Tibial nerve (tissue), 4 donors: ENCODE data around the gene ASH1L.

Source experiments
- EP300 ChIP-seq, 2 donors: sonication (generic); formaldehyde crosslinking; IDR thresholded peaks; one replicate each; pipeline ENCODE4 v1.6.1; 2017; ENCODE audit warnings: antibody characterized with exemption in 2 of 2, mild to moderate bottlenecking in 1 of 2
- TF ChIP-seq, protein P1 (sequence below), 5 experiments: fragments of 200-600 bp in 3 of 5; fragments of 450-650 bp in 2 of 5; sonication (generic) in 3 of 5; IDR thresholded peaks; one replicate each; pipeline ENCODE4 v1.5.1; 2016 to 2019; ENCODE audit warnings: antibody characterized with exemption in 5 of 5, mild to moderate bottlenecking in 3 of 5, moderate library complexity in 2 of 5

DNA sequence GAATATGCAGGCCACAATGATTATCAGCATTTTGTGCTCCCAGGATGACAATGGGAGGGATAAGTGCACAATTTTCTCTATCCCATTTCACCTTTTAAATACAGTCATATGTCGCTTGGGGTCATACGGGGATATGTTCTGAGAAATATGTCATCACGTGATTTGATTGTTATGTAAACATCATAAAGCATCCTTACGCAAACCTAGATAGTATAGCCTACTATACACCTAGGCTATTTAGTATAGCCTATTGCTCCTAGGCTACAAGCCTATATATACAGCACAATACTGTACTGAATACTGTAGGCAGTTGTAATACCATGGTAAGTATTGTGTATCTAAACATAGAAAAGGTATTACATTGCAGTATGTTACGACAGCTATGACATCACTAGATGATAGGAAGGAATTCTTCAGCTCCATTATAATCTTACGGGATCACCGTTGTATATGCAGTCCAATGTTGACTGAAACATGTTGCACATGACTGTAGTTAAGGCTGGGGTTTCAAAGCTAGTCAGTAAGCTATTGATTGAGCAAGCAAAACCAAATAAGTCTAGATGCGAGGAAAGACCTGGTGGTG lies 223.0 kb downstream of the ASH1L start:
- TF ChIP-seq, protein P1, sequence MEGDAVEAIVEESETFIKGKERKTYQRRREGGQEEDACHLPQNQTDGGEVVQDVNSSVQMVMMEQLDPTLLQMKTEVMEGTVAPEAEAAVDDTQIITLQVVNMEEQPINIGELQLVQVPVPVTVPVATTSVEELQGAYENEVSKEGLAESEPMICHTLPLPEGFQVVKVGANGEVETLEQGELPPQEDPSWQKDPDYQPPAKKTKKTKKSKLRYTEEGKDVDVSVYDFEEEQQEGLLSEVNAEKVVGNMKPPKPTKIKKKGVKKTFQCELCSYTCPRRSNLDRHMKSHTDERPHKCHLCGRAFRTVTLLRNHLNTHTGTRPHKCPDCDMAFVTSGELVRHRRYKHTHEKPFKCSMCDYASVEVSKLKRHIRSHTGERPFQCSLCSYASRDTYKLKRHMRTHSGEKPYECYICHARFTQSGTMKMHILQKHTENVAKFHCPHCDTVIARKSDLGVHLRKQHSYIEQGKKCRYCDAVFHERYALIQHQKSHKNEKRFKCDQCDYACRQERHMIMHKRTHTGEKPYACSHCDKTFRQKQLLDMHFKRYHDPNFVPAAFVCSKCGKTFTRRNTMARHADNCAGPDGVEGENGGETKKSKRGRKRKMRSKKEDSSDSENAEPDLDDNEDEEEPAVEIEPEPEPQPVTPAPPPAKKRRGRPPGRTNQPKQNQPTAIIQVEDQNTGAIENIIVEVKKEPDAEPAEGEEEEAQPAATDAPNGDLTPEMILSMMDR (IDR thresholded peaks at IDR 0.05), result no peak
- no peak for TF ChIP-seq EP300 (IDR thresholded peaks at IDR 0.05)
